HCT116 (cell line): Measurements from ENCODE around the gene ST3GAL3.

Experiments used
- EGR1 ChIP-seq: IDR thresholded peaks from 2 replicates; pipeline ENCODE4 v1.6.1; 2012; ENCODE audit warnings: low read depth
- SP1 ChIP-seq: IDR thresholded peaks from 2 replicates; pipeline ENCODE4 v1.6.1; 2012; ENCODE audit warnings: low read depth
- TF ChIP-seq, protein P1 (sequence below), 3 experiments: fragments of 200-600 bp in 1 of 3; sonication (generic) in 1 of 3; IDR thresholded peaks in 2 of 3; conservative IDR thresholded peaks in 1 of 3; 2 replicates each; pipeline ENCODE4 v1.5.1; 2012 to 2017; ENCODE audit warnings: low read depth in 2 of 3, low read length in 2 of 3, antibody characterized with exemption in 1 of 3, borderline replicate concordance in 1 of 3, control low read depth in 1 of 3, mild to moderate bottlenecking in 1 of 3, mixed read lengths in 1 of 3, mixed run types in 1 of 3, moderate library complexity in 1 of 3; ENCODE audit not compliant: insufficient read depth in 1 of 3

DNA sequence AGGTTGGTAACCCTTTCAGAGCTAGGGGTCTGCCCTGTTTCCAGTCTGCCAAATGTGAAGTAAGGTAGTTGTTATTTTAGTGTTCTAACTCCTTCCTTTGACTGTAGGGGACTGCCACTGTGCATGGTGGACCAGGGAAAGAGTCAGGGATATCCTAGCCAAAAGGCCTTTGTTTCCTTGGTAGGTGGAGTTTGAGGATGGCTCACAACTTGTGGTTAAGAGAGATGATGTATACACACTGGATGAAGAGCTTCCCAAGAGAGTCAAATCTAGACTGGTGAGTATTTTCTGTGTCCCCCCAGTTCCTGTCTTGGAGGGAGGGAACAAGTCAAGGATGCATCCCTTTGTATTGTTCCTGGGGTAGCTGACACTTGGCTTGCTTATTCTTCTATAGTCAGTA lies 3.5 kb upstream of the ST3GAL3 start:
- TF ChIP-seq, protein P1, sequence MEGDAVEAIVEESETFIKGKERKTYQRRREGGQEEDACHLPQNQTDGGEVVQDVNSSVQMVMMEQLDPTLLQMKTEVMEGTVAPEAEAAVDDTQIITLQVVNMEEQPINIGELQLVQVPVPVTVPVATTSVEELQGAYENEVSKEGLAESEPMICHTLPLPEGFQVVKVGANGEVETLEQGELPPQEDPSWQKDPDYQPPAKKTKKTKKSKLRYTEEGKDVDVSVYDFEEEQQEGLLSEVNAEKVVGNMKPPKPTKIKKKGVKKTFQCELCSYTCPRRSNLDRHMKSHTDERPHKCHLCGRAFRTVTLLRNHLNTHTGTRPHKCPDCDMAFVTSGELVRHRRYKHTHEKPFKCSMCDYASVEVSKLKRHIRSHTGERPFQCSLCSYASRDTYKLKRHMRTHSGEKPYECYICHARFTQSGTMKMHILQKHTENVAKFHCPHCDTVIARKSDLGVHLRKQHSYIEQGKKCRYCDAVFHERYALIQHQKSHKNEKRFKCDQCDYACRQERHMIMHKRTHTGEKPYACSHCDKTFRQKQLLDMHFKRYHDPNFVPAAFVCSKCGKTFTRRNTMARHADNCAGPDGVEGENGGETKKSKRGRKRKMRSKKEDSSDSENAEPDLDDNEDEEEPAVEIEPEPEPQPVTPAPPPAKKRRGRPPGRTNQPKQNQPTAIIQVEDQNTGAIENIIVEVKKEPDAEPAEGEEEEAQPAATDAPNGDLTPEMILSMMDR (IDR thresholded peaks at IDR 0.05 in 2 of 3, conservative IDR thresholded peaks at IDR 0.05 in 1 of 3; ENCODE audit: borderline replicate concordance in 1 of 3, insufficient read depth in 1 of 3, low read depth in 2 of 3, low read length in 2 of 3): no peak
- TF ChIP-seq SP1: no peak
- no peak for TF ChIP-seq EGR1
